Spleen (tissue), 7 donors: ENCODE results near the gene ARID4B.

Source experiments
- CTCF ChIP-seq, 11 experiments: fragments of 200-600 bp in 7 of 11; fragments of 450-650 bp in 4 of 11; sonication (generic) in 4 of 11; IDR thresholded peaks in 8 of 11; conservative IDR thresholded peaks in 3 of 11; 1 replicate in 7 of 11; 2 replicates in 4 of 11; pipeline versions ENCODE4 v1.4.0 to v1.8.0; 2016 to 2021; ENCODE audit warnings: antibody characterized with exemption in 11 of 11, inconsistent platforms in 4 of 11, mild to moderate bottlenecking in 1 of 11
- POLR2A ChIP-seq, 3 donors: fragments of 450-650 bp; IDR thresholded peaks; one replicate each; pipeline ENCODE4 v1.5.1; 2017; ENCODE audit warnings: antibody characterized with exemption in 3 of 3, mild to moderate bottlenecking in 1 of 3
- POLR2AphosphoS5 ChIP-seq, 3 donors: sonication (generic); formaldehyde crosslinking; IDR thresholded peaks; one replicate each; pipeline ENCODE4 v1.5.1; 2017; ENCODE audit warnings: antibody characterized with exemption in 3 of 3
- donor health status: DM: no; HTN: no; CAD: no; lungs with moderate emphysema.
- donor health status: DM: no; HTN: no; CAD: no.
- donor health status: DM: no; HTN: no; CAD: no.

- TF ChIP-seq POLR2A (IDR thresholded peaks at IDR 0.05) (no peak), CTCF (IDR thresholded peaks at IDR 0.05 in 8 of 11, conservative IDR thresholded peaks at IDR 0.05 in 3 of 11) (peak in 3 of 11 experiments; percentile 12 to 24 (median 23)), POLR2AphosphoS5 (IDR thresholded peaks at IDR 0.05) (no peak)
Observed at GRCh38 chr1:235199441-235199840, 128.5 kb downstream of the ARID4B start.
